Right lobe of liver (tissue), 4 donors: ENCODE data around the gene PDGFD.

Source experiments
- POLR2A ChIP-seq: fragments of 450-650 bp; IDR thresholded peaks from one replicate; pipeline ENCODE4 v1.6.1; 2017; ENCODE audit warnings: antibody characterized with exemption, mild to moderate bottlenecking
- TF ChIP-seq, protein P1 (sequence below), 4 donors: fragments of 200-600 bp in 3 of 4; fragments of 450-650 bp in 1 of 4; IDR thresholded peaks; one replicate each; pipeline versions ENCODE4 v1.5.1 to v1.8.0; 2016 to 2022; ENCODE audit warnings: antibody characterized with exemption in 4 of 4, mild to moderate bottlenecking in 2 of 4
- donor health status: DM: no; HTN: no; CAD: no.
- donor health status: DM: no; HTN: no; CAD: no.
- donor health status: DM: no; HTN: yes; CAD: no.

DNA sequence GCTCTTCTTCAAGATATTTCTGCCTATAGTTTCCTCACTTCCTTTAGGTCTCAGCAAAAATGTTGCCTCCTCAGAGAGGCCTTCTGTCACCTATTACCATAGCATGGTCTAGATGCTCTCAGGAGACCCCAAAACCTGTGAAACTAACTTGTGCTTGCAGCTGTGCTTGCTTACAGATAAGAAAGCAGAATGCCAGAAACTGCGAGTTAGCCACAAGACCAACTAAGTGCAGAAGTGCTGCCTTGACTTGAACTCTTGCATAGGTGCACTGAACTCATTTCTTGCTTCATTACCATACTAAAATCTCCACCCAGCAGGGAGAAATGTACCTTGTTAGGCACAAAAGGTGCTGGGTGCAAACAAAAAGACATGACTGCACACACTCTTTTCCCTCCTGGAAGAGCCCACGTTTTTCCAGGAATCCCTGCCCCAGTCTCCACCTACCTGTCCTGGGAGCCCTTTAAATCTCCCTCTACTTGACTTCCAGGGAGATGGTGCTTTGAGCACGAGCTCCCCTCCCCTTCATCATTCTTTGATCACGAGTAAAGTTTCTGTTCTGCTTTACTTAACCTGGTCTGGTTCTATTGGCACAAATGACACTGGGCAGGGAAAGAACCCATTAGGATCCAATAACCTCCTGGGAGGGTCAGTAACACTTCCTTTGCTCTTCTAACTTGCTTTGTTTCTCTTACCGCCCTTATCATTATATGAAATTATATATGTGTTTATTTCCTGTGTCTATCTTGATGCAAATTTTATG, 265.2 kb downstream of the PDGFD start:
- no peak for TF ChIP-seq POLR2A
- TF ChIP-seq, protein P1, sequence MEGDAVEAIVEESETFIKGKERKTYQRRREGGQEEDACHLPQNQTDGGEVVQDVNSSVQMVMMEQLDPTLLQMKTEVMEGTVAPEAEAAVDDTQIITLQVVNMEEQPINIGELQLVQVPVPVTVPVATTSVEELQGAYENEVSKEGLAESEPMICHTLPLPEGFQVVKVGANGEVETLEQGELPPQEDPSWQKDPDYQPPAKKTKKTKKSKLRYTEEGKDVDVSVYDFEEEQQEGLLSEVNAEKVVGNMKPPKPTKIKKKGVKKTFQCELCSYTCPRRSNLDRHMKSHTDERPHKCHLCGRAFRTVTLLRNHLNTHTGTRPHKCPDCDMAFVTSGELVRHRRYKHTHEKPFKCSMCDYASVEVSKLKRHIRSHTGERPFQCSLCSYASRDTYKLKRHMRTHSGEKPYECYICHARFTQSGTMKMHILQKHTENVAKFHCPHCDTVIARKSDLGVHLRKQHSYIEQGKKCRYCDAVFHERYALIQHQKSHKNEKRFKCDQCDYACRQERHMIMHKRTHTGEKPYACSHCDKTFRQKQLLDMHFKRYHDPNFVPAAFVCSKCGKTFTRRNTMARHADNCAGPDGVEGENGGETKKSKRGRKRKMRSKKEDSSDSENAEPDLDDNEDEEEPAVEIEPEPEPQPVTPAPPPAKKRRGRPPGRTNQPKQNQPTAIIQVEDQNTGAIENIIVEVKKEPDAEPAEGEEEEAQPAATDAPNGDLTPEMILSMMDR (IDR thresholded peaks at IDR 0.05) = no peak
